Transverse colon (tissue), 4 donors: ENCODE results near the gene CATSPERD.
A peak's percentile ranks its signal among the peaks of the same experiment; 100 is the strongest.

Source experiments
- CTCF ChIP-seq, 5 experiments: fragments of 200-600 bp in 3 of 5; fragments of 450-650 bp in 2 of 5; sonication (generic) in 3 of 5; IDR thresholded peaks; 1 replicate in 2 of 5; 2 replicates in 3 of 5; pipeline ENCODE4 v1.5.1; 2016 to 2017; ENCODE audit warnings: antibody characterized with exemption in 5 of 5, inconsistent platforms in 3 of 5, mild to moderate bottlenecking in 2 of 5, moderate library complexity in 1 of 5
- EP300 ChIP-seq: sonication (generic); formaldehyde crosslinking; IDR thresholded peaks from one replicate; pipeline ENCODE4 v1.6.1; 2017; ENCODE audit warnings: antibody characterized with exemption, low read depth
- POLR2A ChIP-seq: fragments of 450-650 bp; IDR thresholded peaks from one replicate; pipeline ENCODE4 v1.6.1; 2016; ENCODE audit warnings: antibody characterized with exemption, mild to moderate bottlenecking, moderate library complexity
- POLR2AphosphoS5 ChIP-seq, 3 donors: sonication (generic); formaldehyde crosslinking; IDR thresholded peaks; one replicate each; pipeline ENCODE4 v1.6.1; 2016; ENCODE audit warnings: antibody characterized with exemption in 3 of 3

- TF ChIP-seq CTCF (IDR thresholded peaks at IDR 0.05) (no peak), POLR2A (no peak), EP300 (no peak), POLR2AphosphoS5 (IDR thresholded peaks at IDR 0.05) (peak in 1 of 3 donors; percentile 8)
These were observed 68.9 kb downstream of the CATSPERD start for GRCh38 chr19:5789351-5789761.
